Stimulated activated CD8-positive, alpha-beta memory T cell treated with anti-CD3 and anti-CD28 coated beads, Interleukin-15, amount 100 ng/mL, for 1 hour (primary cell): ENCODE data around the gene SHROOM4.

Experiments used
- DNase-seq: peaks from one replicate; pipeline ENCODE4 v3.0.0-alpha.2; 2020; ENCODE audit warnings: low read depth

Gene SHROOM4, protein sequence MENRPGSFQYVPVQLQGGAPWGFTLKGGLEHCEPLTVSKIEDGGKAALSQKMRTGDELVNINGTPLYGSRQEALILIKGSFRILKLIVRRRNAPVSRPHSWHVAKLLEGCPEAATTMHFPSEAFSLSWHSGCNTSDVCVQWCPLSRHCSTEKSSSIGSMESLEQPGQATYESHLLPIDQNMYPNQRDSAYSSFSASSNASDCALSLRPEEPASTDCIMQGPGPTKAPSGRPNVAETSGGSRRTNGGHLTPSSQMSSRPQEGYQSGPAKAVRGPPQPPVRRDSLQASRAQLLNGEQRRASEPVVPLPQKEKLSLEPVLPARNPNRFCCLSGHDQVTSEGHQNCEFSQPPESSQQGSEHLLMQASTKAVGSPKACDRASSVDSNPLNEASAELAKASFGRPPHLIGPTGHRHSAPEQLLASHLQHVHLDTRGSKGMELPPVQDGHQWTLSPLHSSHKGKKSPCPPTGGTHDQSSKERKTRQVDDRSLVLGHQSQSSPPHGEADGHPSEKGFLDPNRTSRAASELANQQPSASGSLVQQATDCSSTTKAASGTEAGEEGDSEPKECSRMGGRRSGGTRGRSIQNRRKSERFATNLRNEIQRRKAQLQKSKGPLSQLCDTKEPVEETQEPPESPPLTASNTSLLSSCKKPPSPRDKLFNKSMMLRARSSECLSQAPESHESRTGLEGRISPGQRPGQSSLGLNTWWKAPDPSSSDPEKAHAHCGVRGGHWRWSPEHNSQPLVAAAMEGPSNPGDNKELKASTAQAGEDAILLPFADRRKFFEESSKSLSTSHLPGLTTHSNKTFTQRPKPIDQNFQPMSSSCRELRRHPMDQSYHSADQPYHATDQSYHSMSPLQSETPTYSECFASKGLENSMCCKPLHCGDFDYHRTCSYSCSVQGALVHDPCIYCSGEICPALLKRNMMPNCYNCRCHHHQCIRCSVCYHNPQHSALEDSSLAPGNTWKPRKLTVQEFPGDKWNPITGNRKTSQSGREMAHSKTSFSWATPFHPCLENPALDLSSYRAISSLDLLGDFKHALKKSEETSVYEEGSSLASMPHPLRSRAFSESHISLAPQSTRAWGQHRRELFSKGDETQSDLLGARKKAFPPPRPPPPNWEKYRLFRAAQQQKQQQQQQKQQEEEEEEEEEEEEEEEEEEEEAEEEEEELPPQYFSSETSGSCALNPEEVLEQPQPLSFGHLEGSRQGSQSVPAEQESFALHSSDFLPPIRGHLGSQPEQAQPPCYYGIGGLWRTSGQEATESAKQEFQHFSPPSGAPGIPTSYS (N-terminal part only)

DNA sequence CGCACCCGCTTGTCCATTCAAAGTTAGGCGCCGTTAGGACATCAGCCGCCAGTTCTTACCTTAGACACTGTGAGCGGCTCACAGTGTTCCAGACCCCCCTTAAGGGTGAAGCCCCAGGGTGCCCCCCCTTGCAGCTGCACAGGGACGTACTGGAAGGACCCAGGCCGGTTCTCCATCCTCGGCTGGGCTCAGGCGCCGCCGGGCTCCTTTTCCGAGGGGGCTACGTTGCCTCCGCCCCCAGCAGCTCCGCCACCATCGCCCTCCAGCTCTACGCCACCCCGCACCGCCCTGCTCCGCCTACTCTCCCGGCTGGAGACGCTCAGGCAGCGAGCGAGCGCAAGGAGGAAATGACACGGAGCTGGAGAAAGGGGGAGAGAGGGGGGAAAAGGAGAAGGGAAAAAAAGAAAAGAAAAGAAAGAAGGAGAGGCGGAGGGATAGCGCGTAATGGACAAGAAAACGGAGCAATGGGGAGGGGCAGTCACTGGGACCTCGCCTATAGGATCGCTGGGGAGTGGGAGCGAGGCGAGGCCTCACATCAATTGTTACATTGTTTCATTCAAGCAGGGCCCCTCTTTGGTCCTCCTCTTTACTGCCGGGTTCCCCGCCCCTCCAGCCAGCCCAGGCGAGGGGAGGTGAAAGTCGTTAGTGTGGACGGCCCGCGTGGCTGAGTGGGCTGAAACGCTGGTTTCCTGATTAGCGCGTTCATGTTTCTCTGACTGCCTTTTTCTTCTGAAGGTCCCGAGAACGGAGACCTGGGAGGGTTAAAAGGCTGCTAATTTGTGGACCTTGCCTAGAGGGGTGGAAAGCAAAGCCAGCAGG, at the start of gene SHROOM4:
SHROOM4 (minus strand) TSS at position 352 of the 819 bp plus-strand sequence; CDS start at position 176, 176 bp downstream.
- DNase-seq, result no peak

DNA sequence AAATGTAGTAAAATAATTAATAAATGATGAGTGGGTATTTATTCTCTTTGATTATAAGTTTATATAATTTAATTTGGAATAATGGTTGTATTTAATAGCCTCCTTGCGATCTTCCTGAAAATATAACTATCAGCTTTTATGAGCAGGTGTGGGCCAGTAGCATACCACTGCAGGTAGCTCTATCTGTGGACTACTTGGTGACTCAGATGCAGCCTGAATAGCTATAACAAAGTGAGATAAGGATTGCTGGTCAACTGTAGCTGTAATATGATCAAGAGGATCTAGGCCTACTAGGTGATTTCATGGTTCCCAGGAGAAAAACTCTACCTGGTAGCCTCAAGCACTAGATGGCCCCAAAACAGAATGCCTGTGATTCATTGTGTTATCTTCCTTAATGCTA, 49.5 kb upstream of the SHROOM4 start:
- DNase-seq, result no peak

DNA sequence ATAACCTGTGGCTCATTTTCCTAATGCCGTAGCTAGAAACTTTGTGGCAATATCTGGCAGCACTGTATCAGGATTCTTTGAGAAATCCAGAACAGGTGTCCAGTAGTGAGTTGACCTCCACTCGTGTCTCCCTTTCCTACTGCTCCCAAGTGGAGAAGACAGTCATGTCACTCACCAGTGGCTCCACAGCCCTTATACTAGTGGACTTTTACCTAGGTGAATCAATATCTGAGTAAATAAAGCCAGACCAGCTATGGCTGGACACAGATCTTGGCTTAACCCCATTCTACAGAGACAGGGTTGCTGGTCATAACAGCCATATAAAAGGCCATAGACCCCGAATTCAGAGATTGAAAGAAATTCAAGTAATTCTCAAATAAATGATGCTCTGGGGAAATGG, 46.5 kb upstream of the SHROOM4 start:
- no peak for DNase-seq

DNA sequence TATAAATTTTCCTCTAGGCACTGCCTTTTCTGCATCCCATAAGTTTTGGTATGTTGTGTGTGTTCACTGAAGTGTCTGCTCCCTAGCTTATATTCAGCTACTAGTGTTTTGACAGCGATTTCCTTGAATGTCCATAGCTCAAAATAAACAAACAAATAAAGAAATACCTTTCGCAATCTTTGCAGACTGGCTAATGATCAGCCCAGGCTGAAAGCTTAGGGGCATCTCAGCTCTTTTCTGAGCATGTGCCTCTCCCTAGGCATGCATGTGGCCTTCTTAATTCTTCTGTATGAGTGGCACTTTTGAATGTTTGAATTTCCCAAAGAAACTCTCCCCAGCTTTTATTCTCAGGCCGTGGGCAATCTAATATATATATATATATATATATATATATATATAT, 44.6 kb upstream of the SHROOM4 start:
- no peak for DNase-seq

DNA sequence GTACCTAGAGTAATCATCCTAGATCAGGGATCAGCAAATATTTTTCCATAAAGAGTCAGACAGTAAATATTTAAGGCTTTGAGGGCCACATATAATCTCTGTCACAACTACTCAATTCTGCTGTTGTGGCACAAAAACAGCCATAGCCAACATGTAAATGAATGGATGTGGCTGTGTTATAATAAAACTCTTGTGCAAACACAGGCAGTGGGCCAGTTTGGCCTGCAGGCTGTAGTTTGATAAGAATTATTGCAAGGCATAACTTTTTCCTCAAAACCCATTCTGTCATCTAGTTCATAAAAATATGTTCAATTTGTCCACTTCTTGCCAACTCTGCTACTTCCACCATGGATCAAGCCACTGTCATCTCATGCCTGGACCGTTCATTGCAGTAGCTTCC, 39.4 kb upstream of the SHROOM4 start:
- DNase-seq, result no peak

DNA sequence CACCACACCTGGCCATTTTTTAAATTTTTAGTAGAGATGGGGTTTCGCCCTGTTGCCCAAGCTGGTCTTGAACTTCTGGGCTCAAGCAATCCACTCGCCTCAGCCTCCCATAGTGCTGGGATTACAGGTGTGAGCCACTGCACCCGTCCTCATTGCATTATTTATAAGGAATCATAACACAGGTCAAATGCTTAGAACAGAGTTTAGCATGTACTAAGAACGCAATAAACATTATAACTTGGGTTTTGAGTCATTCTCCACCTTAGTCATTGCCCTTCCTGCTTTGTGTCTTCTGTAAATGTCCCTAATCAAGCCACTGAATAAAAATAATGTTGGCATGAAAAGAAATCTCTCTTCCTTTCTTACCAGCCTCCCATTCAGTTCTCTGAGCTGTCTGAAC, 38.5 kb upstream of the SHROOM4 start:
- no peak for DNase-seq

DNA sequence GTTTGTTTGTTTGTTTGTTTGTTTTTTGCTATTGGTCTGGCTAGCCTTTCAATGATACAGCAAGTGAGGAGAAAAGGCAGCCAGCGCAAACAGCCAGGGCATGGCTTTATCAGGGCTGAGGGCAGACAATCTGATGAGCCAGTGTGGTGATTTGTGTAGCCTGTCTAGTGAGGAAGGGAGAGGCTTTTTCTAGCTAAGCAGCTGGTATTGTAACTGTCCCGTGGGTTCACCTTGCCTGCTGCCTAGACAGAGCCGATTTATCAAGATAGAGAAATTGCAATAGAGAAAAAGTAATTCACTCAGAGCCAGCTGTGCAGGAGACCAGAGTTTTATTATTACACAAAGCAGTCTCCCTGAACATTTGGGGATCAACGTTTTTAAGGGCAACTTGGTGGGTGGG, 28.2 kb upstream of the SHROOM4 start:
- DNase-seq, result no peak

DNA sequence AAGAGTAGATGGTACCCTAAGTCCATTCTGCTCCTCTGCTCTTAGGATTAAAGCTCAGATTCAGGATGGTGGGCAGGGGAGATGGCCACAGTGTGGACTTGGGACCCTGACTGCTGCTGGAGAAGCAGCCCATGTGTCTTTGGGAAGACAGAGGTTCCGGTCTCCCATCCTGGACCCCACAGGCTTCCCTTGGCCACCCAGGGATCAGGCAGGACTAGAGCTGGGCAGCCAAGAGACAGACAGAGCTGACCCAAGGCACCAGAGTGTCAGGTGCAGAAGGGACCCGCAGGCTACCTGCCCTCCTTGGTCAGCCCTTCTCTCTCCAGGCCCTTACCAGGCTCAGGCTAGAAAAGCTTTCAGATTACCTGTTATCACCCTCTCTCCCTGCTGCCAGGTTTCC, 25.7 kb upstream of the SHROOM4 start:
- no peak for DNase-seq

DNA sequence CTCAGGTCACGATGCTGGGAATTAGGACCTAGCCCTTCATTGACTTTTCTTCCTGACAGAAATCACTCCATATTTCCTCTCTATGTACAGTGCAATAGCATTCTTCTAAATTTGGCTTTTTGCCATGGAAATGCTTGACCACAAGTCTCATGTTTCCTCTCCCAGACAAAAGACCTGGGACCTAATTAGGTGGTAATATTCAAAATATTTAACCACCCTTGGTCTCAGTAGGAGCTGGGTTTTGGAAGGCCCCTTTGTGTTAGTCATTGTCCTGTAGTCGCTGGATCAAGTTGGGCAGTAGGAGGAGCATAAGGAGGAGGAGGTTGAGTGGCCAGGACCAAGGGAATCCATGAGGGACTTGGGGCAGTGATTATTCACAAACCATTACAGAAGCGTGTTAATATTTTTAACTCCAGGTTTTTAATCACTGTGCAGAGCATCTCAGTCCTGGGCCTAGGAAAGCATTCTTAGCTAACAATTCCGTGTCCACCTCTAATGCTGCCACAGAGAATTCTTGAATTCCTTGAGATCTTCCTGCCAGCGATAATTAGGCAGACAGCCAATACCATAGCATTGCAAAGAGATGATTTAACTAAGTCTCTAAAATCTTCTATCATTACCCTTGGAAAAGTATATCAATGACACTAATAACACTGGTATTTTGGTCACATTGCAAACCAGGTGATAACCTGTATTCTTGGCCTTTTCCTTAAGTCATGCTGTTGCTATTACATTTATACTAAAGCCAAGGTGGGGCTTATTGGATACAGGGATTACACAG, 25.0 kb upstream of the SHROOM4 start:
- no peak for DNase-seq

DNA sequence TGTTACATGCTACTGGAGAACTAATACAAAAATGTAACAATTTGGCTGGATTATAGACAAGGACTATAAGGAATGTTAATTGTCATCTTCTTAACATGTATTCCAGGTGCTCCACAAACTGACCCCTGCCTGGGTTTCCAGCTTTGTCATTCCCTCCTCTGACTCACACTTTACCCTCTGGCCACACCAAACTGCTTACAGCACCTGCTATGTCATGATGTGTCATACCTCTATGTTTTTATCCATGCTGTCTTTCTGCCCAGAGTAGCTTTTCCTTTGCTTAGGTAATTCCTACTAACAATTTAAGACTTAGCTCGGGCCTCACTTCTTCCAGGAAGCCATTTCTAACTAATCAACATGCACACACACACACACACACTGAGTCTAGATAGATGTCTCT, 14.0 kb upstream of the SHROOM4 start:
- no peak for DNase-seq

DNA sequence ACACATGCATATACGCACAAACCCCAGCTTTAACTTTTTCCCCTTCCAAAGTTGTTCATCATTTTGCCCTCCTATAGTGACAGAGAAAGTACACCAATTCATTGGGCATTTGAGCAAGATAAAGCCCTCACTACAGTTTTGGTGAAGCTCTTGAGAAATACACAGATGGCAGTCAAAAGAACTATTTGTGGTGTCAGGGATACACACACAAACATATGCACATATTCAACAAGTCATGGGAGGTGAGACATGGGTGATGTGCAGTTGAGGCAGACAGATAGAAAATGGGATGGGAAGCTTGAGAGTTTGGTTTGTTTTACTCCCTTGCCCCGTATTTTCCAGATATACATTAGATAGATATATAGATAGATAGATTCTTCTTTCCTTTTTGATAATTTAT, 11.8 kb upstream of the SHROOM4 start:
- DNase-seq, result no peak

DNA sequence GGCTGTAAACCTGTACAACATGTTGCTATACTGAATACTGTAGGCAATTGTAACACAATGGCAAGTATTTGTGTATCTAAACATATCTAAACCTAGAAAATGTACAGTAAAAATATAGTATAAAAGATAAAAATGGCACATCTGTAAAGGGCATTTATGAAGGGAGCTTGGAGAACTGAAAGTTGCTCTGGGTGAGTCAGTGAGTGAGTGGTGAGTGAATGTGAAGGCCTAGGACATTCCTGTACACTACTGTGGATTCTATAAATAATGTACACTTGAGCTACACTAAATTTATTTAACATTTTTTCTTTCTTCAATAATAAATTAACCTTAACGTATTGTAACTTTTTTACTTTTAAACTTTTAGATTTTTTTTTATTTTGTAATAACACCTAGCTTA, 5.0 kb upstream of the SHROOM4 start:
- no peak for DNase-seq

DNA sequence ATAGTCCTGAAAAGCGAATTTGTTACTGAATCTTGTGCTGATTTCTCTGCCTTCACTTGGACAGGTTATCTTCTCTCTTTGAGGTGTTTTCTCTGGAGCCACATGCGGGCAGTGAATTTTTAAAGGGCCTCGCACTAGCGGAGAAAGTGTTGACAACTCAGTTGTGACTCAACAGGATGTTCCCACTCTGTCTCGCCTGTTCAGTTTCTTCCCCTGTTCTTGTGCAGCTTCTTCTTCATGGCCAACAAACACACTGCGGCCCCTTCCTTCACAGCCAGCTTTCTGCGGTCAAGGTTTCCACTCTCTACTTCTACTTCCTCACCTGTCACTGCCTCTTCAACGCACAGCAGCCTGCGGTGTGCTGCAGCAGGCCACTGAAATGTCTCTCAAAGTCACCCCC, 1.1 kb upstream of the SHROOM4 start:
- no peak for DNase-seq

DNA sequence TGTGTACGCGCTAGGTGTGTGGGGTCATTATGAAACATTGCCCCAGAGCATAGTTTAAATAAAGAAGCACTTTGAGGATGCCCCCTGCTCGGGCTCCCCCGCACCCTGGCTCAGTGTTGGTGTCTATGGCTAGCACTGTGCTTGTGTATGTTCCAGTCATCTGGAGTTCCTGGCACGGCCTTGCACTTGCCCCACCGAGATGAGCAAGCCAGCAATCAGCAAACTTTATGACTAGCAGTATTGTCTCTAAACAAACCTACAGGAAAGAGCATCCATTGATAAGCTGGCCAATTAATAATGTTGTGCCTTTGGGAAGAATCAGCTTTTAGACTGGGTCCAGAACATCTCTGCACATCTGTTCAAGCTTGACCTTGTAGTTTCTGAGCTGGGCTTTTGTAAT, 707 bp upstream of the SHROOM4 start:
- DNase-seq, result no peak

DNA sequence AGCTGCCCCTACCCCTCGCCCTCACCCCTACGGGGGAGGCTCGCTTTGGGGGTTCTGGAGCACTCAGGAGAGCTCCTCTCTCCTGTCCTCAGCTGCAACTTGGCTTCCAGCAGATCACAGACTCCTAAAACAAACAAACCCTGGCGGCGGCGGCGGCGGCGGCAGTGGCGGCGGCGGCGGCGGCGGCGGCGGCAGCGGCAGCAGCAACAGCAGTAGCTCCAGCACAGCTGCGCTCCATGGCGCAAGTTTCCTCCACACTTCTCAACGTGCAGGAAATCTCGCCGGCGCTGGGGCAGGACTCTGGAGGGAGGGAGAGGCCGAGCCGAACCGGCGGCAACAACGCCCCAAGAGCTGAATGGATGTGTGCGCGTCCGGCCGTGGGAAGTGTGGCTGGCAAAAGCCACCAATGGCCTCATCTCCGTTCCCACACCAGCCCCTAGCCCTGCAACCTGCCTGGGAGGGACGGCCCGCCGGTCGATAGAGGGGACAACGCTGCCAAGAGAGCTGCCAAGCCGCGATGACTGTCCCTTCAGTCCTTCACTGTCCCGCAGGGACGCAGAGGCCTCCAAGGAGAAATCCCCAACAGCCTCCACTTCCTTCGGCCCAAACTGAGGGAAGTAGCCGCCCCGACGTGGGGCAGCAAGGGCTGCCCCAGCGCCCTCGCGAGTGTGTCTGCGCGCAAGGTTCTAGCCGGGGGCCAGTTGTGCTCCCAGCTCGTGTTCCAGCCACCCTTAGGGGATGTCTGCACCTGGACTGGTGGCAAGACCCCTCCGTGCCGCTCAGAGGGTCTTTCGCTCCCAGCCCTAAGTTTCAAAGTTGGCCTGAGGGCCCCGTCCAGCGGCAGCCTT, 775 bp downstream of the SHROOM4 start:
- DNase-seq, result no peak

DNA sequence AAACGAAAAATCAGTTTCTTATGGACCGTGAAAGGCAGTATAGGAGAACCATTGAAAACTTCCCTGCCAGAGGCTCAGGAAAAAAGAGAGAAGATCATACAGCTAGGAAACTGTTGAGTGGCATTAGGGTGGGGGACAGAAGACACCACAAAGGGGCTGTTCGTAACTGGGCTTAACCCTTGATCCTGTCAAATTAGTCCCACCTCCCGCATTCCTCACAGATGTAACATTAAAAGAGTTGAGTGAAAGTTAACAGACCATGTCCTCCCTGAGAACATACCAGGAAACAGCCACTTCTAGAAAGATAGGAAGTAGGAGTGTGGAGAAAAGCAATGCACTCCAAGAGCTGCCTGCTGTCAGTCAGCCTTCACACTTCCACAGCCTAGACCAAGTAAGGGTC, 8.7 kb downstream of the SHROOM4 start:
- no peak for DNase-seq

DNA sequence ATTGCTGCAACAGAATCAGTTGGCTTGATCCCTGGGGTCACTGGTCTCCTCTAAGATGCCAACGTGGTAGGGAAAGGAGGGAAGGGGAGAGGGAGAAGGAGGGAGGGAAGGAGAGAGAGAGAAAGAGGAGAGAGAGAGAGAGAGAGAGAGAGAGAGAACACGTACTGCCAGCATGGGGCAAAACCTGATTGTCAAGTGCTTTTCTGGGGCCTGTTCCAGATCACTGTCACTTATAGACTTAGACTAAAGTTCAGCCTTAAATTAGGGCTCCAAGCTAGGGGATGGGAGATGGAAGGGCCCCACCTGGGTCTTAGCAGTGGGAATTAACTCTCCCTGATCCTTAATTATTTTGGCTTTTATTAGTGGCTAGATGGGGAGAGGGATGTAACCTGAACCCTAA, 12.9 kb downstream of the SHROOM4 start:
- no peak for DNase-seq

DNA sequence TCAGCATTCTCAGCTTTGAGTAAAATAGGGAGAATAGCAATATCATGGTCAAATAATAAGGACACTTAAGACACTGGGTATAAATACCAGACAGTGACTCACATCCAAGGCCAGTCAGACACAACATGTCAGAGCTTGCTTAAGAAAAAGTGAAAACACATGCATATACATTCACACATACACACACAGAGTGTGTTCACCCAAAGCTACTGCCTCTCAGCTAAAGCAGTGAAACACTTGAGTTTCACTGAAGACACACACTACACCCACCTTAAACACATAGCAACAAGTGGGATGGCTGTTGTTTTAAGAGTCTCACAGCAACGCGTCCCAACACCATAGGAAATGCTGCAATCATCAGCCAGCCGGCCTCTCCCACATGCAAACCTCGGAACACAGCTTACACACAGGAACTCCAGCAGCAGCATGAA, 14.4 kb downstream of the SHROOM4 start:
- no peak for DNase-seq

DNA sequence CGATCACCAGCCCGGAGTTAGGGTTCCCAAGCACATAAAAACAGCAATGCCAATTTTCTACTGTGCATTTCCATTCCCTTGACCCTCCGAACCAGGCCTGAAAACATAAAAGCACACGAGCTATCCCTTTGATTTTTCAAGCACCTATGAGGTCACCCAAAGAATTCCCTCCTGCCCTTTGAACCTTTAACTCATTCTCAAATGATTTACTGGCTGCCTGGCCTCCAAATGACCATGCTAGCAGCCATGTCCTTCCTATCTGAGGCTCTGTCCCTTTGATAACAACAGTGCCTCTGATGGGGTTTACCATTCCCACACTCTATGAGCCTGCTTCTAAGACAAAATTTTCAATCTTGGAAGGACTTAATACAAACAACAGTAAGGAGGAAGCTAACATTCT, 15.2 kb downstream of the SHROOM4 start:
- DNase-seq, result no peak

DNA sequence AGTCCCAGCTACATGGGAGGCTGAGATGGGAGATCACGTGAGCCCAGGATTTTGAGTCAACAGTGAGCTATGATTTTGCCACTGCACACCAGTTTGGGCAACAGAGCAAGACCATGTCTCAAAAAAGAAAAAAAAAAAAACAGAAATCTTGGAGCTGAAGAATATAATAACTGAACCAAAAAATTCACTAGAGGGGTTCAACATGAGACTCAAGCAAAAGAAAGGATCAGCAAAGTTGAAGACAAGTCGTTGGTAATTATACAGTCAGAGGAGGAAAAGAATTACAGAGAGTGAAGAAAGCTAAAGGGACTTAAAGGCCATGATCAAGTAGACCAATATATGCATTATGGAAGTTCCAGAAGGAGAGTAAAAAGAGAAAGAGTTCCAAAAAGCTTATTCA, 26.9 kb downstream of the SHROOM4 start:
- DNase-seq, result no peak
